ENCODE measurements around the gene SCN9A.

DNA sequence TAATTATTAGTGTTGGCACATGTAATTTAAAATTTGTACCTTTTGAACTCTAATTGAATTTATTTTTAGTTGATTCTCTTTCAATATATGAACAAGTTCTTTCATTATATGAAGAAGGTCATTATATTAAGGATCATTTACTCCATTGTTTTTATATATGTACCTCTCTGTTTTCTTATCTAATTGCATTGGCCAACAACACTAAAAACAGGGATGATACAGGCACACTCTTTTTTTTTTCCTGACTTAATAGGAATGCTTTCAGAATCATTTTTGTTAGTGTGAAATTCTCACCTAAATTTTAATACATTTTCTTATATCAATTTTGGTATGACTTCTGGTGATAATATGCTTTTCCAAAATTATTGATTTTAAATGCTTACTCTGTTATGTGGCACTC, 173.0 kb downstream of the SCN9A start:
- TF ChIP-seq, protein P1, sequence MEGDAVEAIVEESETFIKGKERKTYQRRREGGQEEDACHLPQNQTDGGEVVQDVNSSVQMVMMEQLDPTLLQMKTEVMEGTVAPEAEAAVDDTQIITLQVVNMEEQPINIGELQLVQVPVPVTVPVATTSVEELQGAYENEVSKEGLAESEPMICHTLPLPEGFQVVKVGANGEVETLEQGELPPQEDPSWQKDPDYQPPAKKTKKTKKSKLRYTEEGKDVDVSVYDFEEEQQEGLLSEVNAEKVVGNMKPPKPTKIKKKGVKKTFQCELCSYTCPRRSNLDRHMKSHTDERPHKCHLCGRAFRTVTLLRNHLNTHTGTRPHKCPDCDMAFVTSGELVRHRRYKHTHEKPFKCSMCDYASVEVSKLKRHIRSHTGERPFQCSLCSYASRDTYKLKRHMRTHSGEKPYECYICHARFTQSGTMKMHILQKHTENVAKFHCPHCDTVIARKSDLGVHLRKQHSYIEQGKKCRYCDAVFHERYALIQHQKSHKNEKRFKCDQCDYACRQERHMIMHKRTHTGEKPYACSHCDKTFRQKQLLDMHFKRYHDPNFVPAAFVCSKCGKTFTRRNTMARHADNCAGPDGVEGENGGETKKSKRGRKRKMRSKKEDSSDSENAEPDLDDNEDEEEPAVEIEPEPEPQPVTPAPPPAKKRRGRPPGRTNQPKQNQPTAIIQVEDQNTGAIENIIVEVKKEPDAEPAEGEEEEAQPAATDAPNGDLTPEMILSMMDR (IDR thresholded peaks at IDR 0.05): no peak
- TF ChIP-seq POLR2A (IDR thresholded peaks at IDR 0.05): no peak

All from adrenal gland (tissue), 5 donors.